Activated CD8-positive, alpha-beta memory T cell treated with anti-CD3 and anti-CD28 coated beads for 48 hours (primary cell): ENCODE results near the gene HAGHL.
"Not testable (repeated sequence)": the region's sequence is repeated elsewhere in the genome, so short reads cannot be mapped to it uniquely, and the experiment has no call there.

Source experiments
- DNase-seq, 3 experiments: peaks; one replicate each; pipeline ENCODE4 v3.0.0-alpha.2; 2020; ENCODE audit warnings: low read depth in 2 of 3, low spot score in 2 of 3

Gene HAGHL

GRCh38 chr16:767743-768235 is 40.9 kb downstream of the HAGHL start:
- DNase-seq: no peak

- no peak for DNase-seq
These were observed 41.5 kb downstream of the HAGHL start for GRCh38 chr16:768428-768827.

- DNase-seq: no peak
These were observed 42.4 kb downstream of the HAGHL start for GRCh38 chr16:769184-769784.

GRCh38 chr16:769934-770333 is 43.0 kb downstream of the HAGHL start:
- no peak for DNase-seq

GRCh38 chr16:770411-770810 is 43.5 kb downstream of the HAGHL start:
- no peak for DNase-seq

- no peak for DNase-seq
These were observed 46.1 kb downstream of the HAGHL start for GRCh38 chr16:772959-773358.

GRCh38 chr16:774086-775001 is 47.4 kb downstream of the HAGHL start:
- DNase-seq: no peak

- DNase-seq: no peak
These were observed 48.4 kb downstream of the HAGHL start for GRCh38 chr16:775236-775796.

- DNase-seq: not testable (repeated sequence)
These were observed 49.4 kb downstream of the HAGHL start for GRCh38 chr16:776298-776697.

- no peak for DNase-seq
These were observed 49.9 kb downstream of the HAGHL start for GRCh38 chr16:776824-777223.

- no peak for DNase-seq
These were observed 50.9 kb downstream of the HAGHL start for GRCh38 chr16:777826-778225.

GRCh38 chr16:778447-778846 is 51.5 kb downstream of the HAGHL start:
- no peak for DNase-seq

- no peak for DNase-seq
These were observed 52.1 kb downstream of the HAGHL start for GRCh38 chr16:778909-779527.
